Neuronal stem cell (in vitro differentiated cells): ENCODE results near the gene DOCK3.

Source experiments
- DNase-seq: peaks from one replicate; pipeline ENCODE4 v3.0.0-alpha.2; 2013; ENCODE audit warnings: low spot score
- H2AFZ ChIP-seq: one replicate; pipeline ENCODE4 v1.6.1; 2013; ENCODE audit warnings: mild to moderate bottlenecking, low read length, inconsistent platforms
- H2AK5ac ChIP-seq: 2 replicates; pipeline ENCODE4 v1.6.1; 2013; ENCODE audit warnings: low read depth, mild to moderate bottlenecking, inconsistent platforms, low read length, moderate library complexity, mixed read lengths
- H2BK120ac ChIP-seq: 2 replicates; pipeline ENCODE4 v1.6.1; 2013; ENCODE audit warnings: low read depth, mild to moderate bottlenecking, inconsistent platforms, low read length, moderate library complexity, mixed read lengths
- H2BK12ac ChIP-seq: one replicate; pipeline ENCODE4 v1.6.1; 2013; ENCODE audit warnings: low read length, inconsistent platforms
- H2BK15ac ChIP-seq: 2 replicates; pipeline ENCODE4 v1.6.1; 2013; ENCODE audit warnings: mild to moderate bottlenecking, low read length, inconsistent platforms, mixed read lengths
- H2BK5ac ChIP-seq: one replicate; pipeline ENCODE4 v1.6.1; 2013; ENCODE audit warnings: inconsistent platforms, mild to moderate bottlenecking, low read length, moderate library complexity
- H3K14ac ChIP-seq: one replicate; pipeline ENCODE4 v1.6.1; 2013; ENCODE audit warnings: low read length, inconsistent platforms
- H3K18ac ChIP-seq: 2 replicates; pipeline ENCODE4 v1.6.1; 2013; ENCODE audit warnings: low read length, inconsistent platforms
- H3K23ac ChIP-seq: 2 replicates; pipeline ENCODE4 v1.6.1; 2013; ENCODE audit warnings: low read depth, mild to moderate bottlenecking, mixed read lengths, low read length, inconsistent platforms; ENCODE audit not compliant: poor library complexity
- H3K27ac ChIP-seq: replicated peaks from 3 replicates; pipeline ENCODE4 v1.5.1; 2013; ENCODE audit warnings: low read length, inconsistent platforms
- H3K27me3 ChIP-seq, 3 experiments: 2 replicates each; pipeline ENCODE4 v1.6.1; 2013; ENCODE audit warnings: low read length in 3 of 3, mild to moderate bottlenecking in 2 of 3, inconsistent platforms in 1 of 3, low read depth in 1 of 3, mixed read lengths in 1 of 3, moderate library complexity in 1 of 3; ENCODE audit not compliant: control insufficient read depth in 3 of 3, insufficient read depth in 3 of 3
- H3K36me3 ChIP-seq, 2 donors: replicated peaks in 1 of 2; 2 replicates each; pipeline ENCODE4 v1.6.1; 2013; ENCODE audit warnings: low read length in 2 of 2; ENCODE audit not compliant: control insufficient read depth in 2 of 2, insufficient read depth in 2 of 2
- H3K4ac ChIP-seq: 2 replicates; pipeline ENCODE4 v1.6.1; 2013; ENCODE audit warnings: inconsistent platforms, mild to moderate bottlenecking, low read length, moderate library complexity
- H3K4me1 ChIP-seq, 2 donors: 1 replicate in 1 of 2; 2 replicates in 1 of 2; pipeline ENCODE4 v1.6.1; 2013; ENCODE audit warnings: low read length in 2 of 2, low read depth in 1 of 2; ENCODE audit not compliant: control insufficient read depth in 2 of 2, insufficient read depth in 1 of 2
- H3K4me2 ChIP-seq: one replicate; pipeline ENCODE4 v1.6.1; 2013; ENCODE audit warnings: mild to moderate bottlenecking, low read length, inconsistent platforms; ENCODE audit not compliant: insufficient read depth, poor library complexity, severe bottlenecking
- H3K4me3 ChIP-seq, 2 donors: 2 replicates each; pipeline ENCODE4 v1.5.1; 2013; ENCODE audit warnings: low read length in 2 of 2, mild to moderate bottlenecking in 2 of 2, inconsistent platforms in 1 of 2, moderate library complexity in 1 of 2
- H3K79me1 ChIP-seq: one replicate; pipeline ENCODE4 v1.6.1; 2013; ENCODE audit warnings: low read depth, mild to moderate bottlenecking, inconsistent platforms, low read length, moderate library complexity
- H3K9ac ChIP-seq: one replicate; pipeline ENCODE4 v1.6.1; 2013; ENCODE audit warnings: mild to moderate bottlenecking, low read depth, low read length, inconsistent platforms; ENCODE audit not compliant: poor library complexity
- H3K9me3 ChIP-seq, 2 donors: replicated peaks in 1 of 2; 2 replicates each; pipeline versions ENCODE3 to v1.6.1; 2013; ENCODE audit warnings: low read length in 2 of 2, mild to moderate bottlenecking in 2 of 2, inconsistent platforms in 1 of 2, low read depth in 1 of 2, mixed read lengths in 1 of 2, moderate library complexity in 1 of 2; ENCODE audit not compliant: control insufficient read depth in 2 of 2, insufficient read depth in 1 of 2
- H4K8ac ChIP-seq: one replicate; pipeline ENCODE4 v1.6.1; 2013; ENCODE audit warnings: low read depth, mild to moderate bottlenecking, inconsistent platforms, low read length, moderate library complexity
- H4K91ac ChIP-seq: one replicate; pipeline ENCODE4 v1.6.1; 2013; ENCODE audit warnings: low read length, low read depth, mild to moderate bottlenecking, inconsistent platforms; ENCODE audit not compliant: poor library complexity
- WGBS, 2 donors: extraction: QIAGEN DNeasy Blood & Tissue Kit; methylation state at CpG; one replicate each; pipeline ENCODE4 v1.1.7; 2013; ENCODE audit warnings: missing lambda C conversion rate in 2 of 2, mixed read lengths in 1 of 2; ENCODE audit not compliant: insufficient read length in 2 of 2, insufficient replicate concordance in 1 of 2; ENCODE audit errors: extremely low coverage in 2 of 2; 5-methylcytosine and 5-hydroxymethylcytosine counted together

Gene DOCK3

DNA sequence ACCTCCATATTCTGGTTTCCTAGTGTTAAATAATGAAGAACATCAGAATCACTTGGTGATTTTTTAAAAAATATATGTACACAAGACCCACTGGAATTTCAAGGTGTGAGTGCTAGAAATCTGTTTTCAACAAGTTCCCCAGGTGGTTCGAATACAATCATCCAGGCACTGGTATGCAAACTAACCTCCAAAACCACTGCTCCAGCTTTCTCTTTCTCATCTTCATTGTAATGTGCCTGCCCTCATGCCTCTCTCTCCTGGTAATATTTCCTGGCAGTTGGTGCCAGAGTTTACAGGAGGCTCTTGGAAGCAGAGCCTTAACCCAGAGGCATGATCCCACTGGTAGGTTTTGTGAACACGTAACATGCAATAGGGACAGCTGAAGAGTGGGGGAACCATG lies 547.2 kb downstream of the DOCK3 start:
- Histone ChIP-seq H2BK15ac (no peak overlapping the region), H3K9me3 (no peaks in the 10 kb centered on the region), H3K14ac (no peak overlapping the region), H3K4me1 (no peaks in the 10 kb centered on the region), H3K9ac (no peak overlapping the region), H3K36me3 (no peaks in the 10 kb centered on the region), H4K8ac (no peak overlapping the region), H3K27me3 (no peaks in the 10 kb centered on the region), H3K4me2 (no peak overlapping the region), H3K23ac (no peak overlapping the region), H3K18ac (no peak overlapping the region), H2AFZ (no peak overlapping the region), H2BK120ac (no peak overlapping the region), H3K4ac (no peak overlapping the region), H3K79me1 (no peaks in the 10 kb centered on the region), H2AK5ac (no peak overlapping the region), H4K91ac (no peak overlapping the region), H2BK5ac (no peak overlapping the region), H2BK12ac (no peak overlapping the region), H3K4me3 (no peak overlapping the region), H3K27ac (no peak overlapping the region)
- WGBS, 2 donors, result no CpG with 5 or more reads among the region's 2 CpGs
- no peak for DNase-seq

DNA sequence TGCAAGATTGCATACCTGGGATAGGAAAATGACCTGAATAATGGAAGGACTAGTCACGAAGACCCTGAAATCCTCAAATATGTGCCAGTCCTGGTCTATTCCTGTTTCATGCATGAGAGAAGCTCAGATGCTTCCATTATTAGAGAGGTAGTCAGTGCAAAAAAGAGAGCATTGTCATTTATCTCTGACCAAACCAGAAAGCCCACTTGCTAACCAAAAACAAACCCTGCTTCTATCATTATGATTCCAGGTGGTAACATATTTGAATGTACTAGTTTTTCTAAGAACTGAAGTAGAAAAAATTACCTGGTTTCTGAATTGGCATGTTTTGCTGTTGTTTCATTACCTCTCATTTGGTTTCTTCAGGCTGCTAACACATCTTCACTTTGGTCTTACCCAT lies 549.6 kb downstream of the DOCK3 start:
- no peaks in the 10 kb centered on the region for H3K9me3 ChIP-seq
- H4K8ac ChIP-seq, result no peak overlapping the region
- no peak overlapping the region for H2AFZ ChIP-seq
- no peak overlapping the region for H3K4me2 ChIP-seq
- H3K27ac ChIP-seq, result no peak overlapping the region
- no peak overlapping the region for H2BK15ac ChIP-seq
- no peak overlapping the region for H3K14ac ChIP-seq
- H3K79me1 ChIP-seq, result no peaks in the 10 kb centered on the region
- no peaks in the 10 kb centered on the region for H3K27me3 ChIP-seq
- no CpG with 5 or more reads among the region's 1 CpG for WGBS, 2 donors
- no peak for DNase-seq
- no peaks in the 10 kb centered on the region for H3K4me1 ChIP-seq
- H3K23ac ChIP-seq, result no peak overlapping the region
- no peak overlapping the region for H2BK12ac ChIP-seq
- H2AK5ac ChIP-seq, result no peak overlapping the region
- no peak overlapping the region for H4K91ac ChIP-seq
- no peak overlapping the region for H3K18ac ChIP-seq
- H3K9ac ChIP-seq, result no peak overlapping the region
- H2BK5ac ChIP-seq, result no peak overlapping the region
- no peak overlapping the region for H2BK120ac ChIP-seq
- H3K4me3 ChIP-seq, result no peak overlapping the region
- H3K36me3 ChIP-seq, result peaks cover 0 to 2% of the 10 kb centered on the region in 2 donors
- no peak overlapping the region for H3K4ac ChIP-seq

DNA sequence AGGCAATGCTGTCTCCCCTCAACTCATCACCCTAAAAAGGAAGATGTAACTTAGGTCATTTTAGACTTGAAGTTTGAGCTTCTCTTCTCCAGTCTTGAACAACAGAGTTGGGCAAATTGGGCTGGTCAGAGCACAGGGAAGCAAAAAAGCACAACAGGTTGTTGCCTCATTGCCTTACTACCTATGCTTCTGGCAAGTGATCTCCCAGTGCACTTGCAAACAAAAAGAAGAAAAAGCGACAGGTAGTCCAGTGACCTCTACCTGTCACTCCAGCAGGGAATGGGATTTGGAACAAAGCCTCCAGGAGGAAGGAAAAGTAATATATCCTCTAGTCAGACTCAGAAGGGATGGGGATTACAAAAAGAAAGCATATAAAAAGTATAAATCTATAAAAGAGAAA lies 550.1 kb downstream of the DOCK3 start:
- Histone ChIP-seq H3K23ac (no peak overlapping the region), H3K18ac (no peak overlapping the region), H3K4ac (no peak overlapping the region), H2AFZ (no peak overlapping the region), H3K4me3 (no peak overlapping the region), H3K9me3 (no peaks in the 10 kb centered on the region), H2BK5ac (no peak overlapping the region), H3K79me1 (no peaks in the 10 kb centered on the region), H2BK12ac (no peak overlapping the region), H2BK15ac (no peak overlapping the region), H2BK120ac (no peak overlapping the region), H3K4me1 (no peaks in the 10 kb centered on the region), H3K4me2 (no peak overlapping the region), H3K27ac (no peak overlapping the region), H4K8ac (no peak overlapping the region), H2AK5ac (no peak overlapping the region), H3K36me3 (peaks cover 0 to 2% of the 10 kb centered on the region in 2 donors), H3K9ac (no peak overlapping the region), H3K14ac (no peak overlapping the region), H4K91ac (no peak overlapping the region), H3K27me3 (no peaks in the 10 kb centered on the region)
- DNase-seq, result no peak
- no CpG with 5 or more reads among the region's 1 CpG for WGBS, 2 donors

DNA sequence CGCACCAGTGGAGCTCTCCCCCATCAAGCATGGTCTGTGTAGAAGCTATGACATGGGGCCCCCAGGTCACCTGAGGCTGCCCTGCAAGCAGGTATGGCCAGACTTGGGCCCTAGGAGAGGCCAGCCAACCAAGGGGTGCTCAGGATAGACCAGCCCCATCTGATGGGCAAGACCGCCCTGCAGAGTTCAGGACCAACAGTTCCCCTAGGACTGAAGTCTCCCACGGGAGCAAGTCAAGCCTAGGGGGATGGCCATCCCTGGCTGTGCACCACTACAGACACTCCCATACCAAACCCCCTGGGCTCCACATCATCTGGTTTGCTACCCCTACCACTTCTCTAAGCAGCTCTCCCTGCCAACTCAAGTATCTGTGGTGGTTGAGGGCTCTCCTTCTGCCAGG lies 568.2 kb downstream of the DOCK3 start:
- Histone ChIP-seq H3K79me1 (no peaks in the 10 kb centered on the region), H4K8ac (no peak overlapping the region), H3K4ac (no peak overlapping the region), H2BK5ac (no peak overlapping the region), H2AK5ac (no peak overlapping the region), H3K4me3 (no peak overlapping the region), H3K27ac (no peak overlapping the region), H3K9me3 (peaks cover 0 to 5% of the 10 kb centered on the region in 2 donors), H2BK12ac (no peak overlapping the region), H3K9ac (no peak overlapping the region), H2BK120ac (no peak overlapping the region), H3K27me3 (no peaks in the 10 kb centered on the region), H3K4me1 (no peaks in the 10 kb centered on the region), H2AFZ (no peak overlapping the region), H3K4me2 (no peak overlapping the region), H3K18ac (no peak overlapping the region), H2BK15ac (no peak overlapping the region), H3K36me3 (peaks cover 0 to 2% of the 10 kb centered on the region in 2 donors), H3K23ac (peak overlapping the region; percentile 37), H4K91ac (no peak overlapping the region), H3K14ac (no peak overlapping the region)
- no peak for DNase-seq
- WGBS, 2 donors, result no CpG with 5 or more reads among the region's 3 CpGs
